Natural killer cell (primary cell): ENCODE measurements around the gene TSPAN33. TPM values are rescaled to one million over a fixed set of nuclear protein-coding genes. Genes with fewer than 3 reads are reported as not detected.

ENCODE experiments used
- ATAC-seq, 3 donors: fragments of 150-1000 bp in 2 of 3; fragments of 200-7000 bp in 1 of 3; cut with Tn5 transposase; 1 replicate in 1 of 3; 2 replicates in 2 of 3; pipeline ENCODE4 v1.10.0; 2021; ENCODE audit warnings: mild to moderate bottlenecking in 2 of 3, moderate library complexity in 2 of 3
- DNase-seq, 2 donors: peaks; one replicate each; pipeline versions ENCODE4 v3.0.0 to v3.0.0-alpha.2; 2013 to 2021; ENCODE audit warnings: mixed read lengths in 1 of 2
- H3K27ac ChIP-seq: one replicate; pipeline ENCODE4 v1.5.1; 2013; ENCODE audit warnings: mild to moderate bottlenecking, low read length
- H3K27me3 ChIP-seq: one replicate; pipeline ENCODE4 v1.6.1; 2013; ENCODE audit warnings: low read length; ENCODE audit not compliant: control insufficient read depth, insufficient read depth
- H3K36me3 ChIP-seq: one replicate; pipeline ENCODE4 v1.6.1; 2013; ENCODE audit warnings: low read length; ENCODE audit not compliant: control insufficient read depth, insufficient read depth
- H3K4me1 ChIP-seq: one replicate; pipeline ENCODE4 v1.6.1; 2013; ENCODE audit warnings: low read length; ENCODE audit not compliant: control insufficient read depth, insufficient read depth
- H3K4me3 ChIP-seq: one replicate; pipeline ENCODE4 v1.5.1; 2013; ENCODE audit warnings: low read length
- H3K9me3 ChIP-seq: one replicate; pipeline ENCODE4 v1.6.1; 2013; ENCODE audit warnings: low read length; ENCODE audit not compliant: control insufficient read depth, insufficient read depth
- H3K27ac Mint-ChIP-seq, 2 donors: one replicate each; pipeline ENCODE4 v1.8.0; 2022; ENCODE audit warnings: mild to moderate bottlenecking in 2 of 2, mixed read lengths in 2 of 2, moderate library complexity in 1 of 2
- H3K27me3 Mint-ChIP-seq, 2 donors: one replicate each; pipeline ENCODE4 v1.8.0; 2022; ENCODE audit warnings: low read depth in 2 of 2, mixed read lengths in 2 of 2
- H3K36me3 Mint-ChIP-seq: one replicate; pipeline ENCODE4 v1.8.0; 2022; ENCODE audit warnings: mixed read lengths
- H3K4me1 Mint-ChIP-seq, 2 donors: one replicate each; pipeline ENCODE4 v1.8.0; 2022; ENCODE audit warnings: mixed read lengths in 2 of 2
- H3K4me3 Mint-ChIP-seq: one replicate; pipeline ENCODE4 v1.8.0; 2022; ENCODE audit warnings: mild to moderate bottlenecking, moderate library complexity, mixed read lengths
- H3K9me3 Mint-ChIP-seq, 2 donors: one replicate each; pipeline ENCODE4 v1.8.0; 2022; ENCODE audit warnings: mixed read lengths in 2 of 2
- WGBS: methylation state at CpG from one replicate; pipeline ENCODE4 v1.1.7; 2013; ENCODE audit warnings: missing lambda C conversion rate; ENCODE audit not compliant: insufficient coverage; 5-methylcytosine and 5-hydroxymethylcytosine counted together
- intact Hi-C: fragments of 100-400 bp; cut with micrococcal nuclease; formaldehyde crosslinking; loops from one replicate; pipeline ENCODE4 v1.14.2; 2022
- total RNA-seq, 4 donors: library from RNA; stranded (reverse); fragments of 120-200 nt in 1 of 4; gene quantifications; one replicate each; pipeline versions ENCODE4 v1.2.3 to v1.2.4, GENCODE V29; 2013 to 2022
- TF ChIP-seq, protein P1 (sequence below): fragments of 200-600 bp; IDR thresholded peaks from one replicate; pipeline ENCODE4 v1.8.0; 2022; ENCODE audit warnings: antibody characterized with exemption

Gene TSPAN33
- total RNA-seq, 3 donors from 2014 or later (not counting 1 experiment from before 2014, with no cell fraction given): 4.0 to 7.2 (median 5.1) TPM

DNA sequence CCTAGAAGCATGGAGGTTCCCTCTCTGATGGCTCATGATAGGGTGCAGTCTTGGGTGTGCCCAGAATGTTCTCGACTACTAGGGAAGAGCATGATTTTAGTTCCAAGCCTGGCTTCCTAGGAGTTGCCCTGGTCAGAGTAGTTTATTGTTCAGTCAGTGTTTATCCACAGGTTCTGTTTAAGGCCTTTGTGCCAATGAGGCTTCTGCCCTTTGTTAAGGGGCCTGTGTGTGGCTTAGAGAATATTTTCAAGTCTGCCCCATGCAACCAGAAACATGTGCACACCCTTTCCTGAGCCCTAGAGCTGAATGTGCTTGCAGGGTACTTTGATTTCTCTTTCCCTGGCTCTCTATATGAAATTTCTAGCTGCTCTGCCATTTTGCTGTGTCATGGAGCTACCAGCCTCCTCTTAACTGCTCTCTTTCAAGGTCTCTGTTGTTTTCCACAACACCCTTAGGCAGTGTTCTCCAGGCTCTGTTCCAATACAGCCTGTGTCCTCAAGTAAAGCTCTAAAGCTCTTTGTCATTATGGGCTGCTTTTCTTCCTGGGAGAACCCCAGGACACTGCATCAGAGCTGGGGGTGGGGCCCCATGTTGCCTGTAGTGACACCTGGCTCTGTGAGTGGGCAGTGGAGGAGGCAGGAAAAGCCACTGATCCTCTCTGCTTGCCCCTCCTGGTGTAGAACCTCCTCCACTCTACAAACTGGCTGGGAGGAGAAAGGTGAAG is 34.1 kb upstream of the TSPAN33 start:
- Mint-ChIP-seq H3K36me3 (no peaks in the 10 kb centered on the region), H3K4me1 (no peaks in the 10 kb centered on the region), H3K4me3 (no peak overlapping the region), H3K27ac (no peak overlapping the region), H3K9me3 (no peaks in the 10 kb centered on the region), H3K27me3 (no peaks in the 10 kb centered on the region)
- Histone ChIP-seq H3K4me1 (no peaks in the 10 kb centered on the region), H3K9me3 (no peaks in the 10 kb centered on the region), H3K27me3 (no peaks in the 10 kb centered on the region), H3K27ac (no peak overlapping the region), H3K4me3 (no peak overlapping the region), H3K36me3 (no peaks in the 10 kb centered on the region)
- no peak for ATAC-seq
- intact Hi-C loops: no loop called here
- TF ChIP-seq, protein P1, sequence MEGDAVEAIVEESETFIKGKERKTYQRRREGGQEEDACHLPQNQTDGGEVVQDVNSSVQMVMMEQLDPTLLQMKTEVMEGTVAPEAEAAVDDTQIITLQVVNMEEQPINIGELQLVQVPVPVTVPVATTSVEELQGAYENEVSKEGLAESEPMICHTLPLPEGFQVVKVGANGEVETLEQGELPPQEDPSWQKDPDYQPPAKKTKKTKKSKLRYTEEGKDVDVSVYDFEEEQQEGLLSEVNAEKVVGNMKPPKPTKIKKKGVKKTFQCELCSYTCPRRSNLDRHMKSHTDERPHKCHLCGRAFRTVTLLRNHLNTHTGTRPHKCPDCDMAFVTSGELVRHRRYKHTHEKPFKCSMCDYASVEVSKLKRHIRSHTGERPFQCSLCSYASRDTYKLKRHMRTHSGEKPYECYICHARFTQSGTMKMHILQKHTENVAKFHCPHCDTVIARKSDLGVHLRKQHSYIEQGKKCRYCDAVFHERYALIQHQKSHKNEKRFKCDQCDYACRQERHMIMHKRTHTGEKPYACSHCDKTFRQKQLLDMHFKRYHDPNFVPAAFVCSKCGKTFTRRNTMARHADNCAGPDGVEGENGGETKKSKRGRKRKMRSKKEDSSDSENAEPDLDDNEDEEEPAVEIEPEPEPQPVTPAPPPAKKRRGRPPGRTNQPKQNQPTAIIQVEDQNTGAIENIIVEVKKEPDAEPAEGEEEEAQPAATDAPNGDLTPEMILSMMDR: no peak
- 100% methylated on average over 1 of the region's 1 CpG for WGBS
- DNase-seq: no peak

DNA sequence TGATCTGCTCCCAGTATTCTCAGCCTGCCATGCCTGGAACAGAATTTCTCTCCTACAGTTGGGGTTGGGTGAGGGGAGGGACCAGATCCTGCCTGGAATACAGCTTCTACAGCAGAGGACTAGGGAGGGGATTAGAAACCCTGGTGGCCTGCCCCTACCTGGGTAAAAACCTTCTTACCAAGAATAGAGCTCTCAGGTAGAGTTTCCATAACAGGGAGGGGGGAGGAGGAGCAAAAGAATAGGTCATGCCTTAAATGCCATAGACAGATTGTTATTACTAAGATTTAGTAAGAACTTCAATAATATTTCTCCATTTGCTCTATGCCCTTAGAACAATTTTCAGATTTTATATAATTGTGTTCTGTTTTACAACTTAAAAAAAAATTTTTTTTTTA is 33.5 kb upstream of the TSPAN33 start:
- no peaks in the 10 kb centered on the region for H3K36me3 Mint-ChIP-seq
- no peaks in the 10 kb centered on the region for H3K36me3 ChIP-seq
- H3K27me3 ChIP-seq: no peaks in the 10 kb centered on the region
- DNase-seq (no peak), ATAC-seq (no peak)
- no peaks in the 10 kb centered on the region for H3K4me1 ChIP-seq
- H3K9me3 ChIP-seq: no peaks in the 10 kb centered on the region
- H3K27ac Mint-ChIP-seq: no peak overlapping the region
- no peaks in the 10 kb centered on the region for H3K9me3 Mint-ChIP-seq
- no peak overlapping the region for H3K4me3 Mint-ChIP-seq
- intact Hi-C loops: no loop called here
- no peaks in the 10 kb centered on the region for H3K4me1 Mint-ChIP-seq
- TF ChIP-seq, protein P1: no peak
- no peak overlapping the region for H3K4me3 ChIP-seq
- H3K27ac ChIP-seq: no peak overlapping the region
- H3K27me3 Mint-ChIP-seq: no peaks in the 10 kb centered on the region

DNA sequence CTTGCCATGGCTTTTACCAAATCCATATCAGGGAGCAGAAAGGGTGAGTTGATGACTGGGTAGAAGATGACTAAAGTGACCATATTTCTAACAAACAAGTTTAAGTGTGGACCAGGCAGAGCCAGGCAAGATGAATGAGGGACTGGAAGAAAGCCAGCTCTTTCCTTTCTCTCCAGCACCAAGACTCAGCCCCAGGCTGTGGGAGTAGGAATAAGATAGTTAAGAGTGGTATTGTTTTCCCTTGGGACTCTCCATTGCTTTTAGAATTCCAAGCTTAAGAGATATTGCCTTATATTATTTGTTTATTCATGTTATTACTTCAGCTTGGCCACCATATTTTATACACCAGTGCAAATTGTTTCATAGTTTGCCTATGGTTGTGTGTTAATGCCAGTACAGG is 28.8 kb upstream of the TSPAN33 start:
- H3K4me3 ChIP-seq: no peak overlapping the region
- no peaks in the 10 kb centered on the region for H3K4me1 Mint-ChIP-seq
- H3K27me3 ChIP-seq: no peaks in the 10 kb centered on the region
- TF ChIP-seq, protein P1: no peak
- no peaks in the 10 kb centered on the region for H3K4me1 ChIP-seq
- H3K9me3 ChIP-seq: peaks cover 2% of the 10 kb centered on the region
- H3K27ac ChIP-seq: no peak overlapping the region
- H3K36me3 Mint-ChIP-seq: no peaks in the 10 kb centered on the region
- no peak for DNase-seq
- no peaks in the 10 kb centered on the region for H3K9me3 Mint-ChIP-seq
- ATAC-seq: no peak
- no peaks in the 10 kb centered on the region for H3K36me3 ChIP-seq
- intact Hi-C loops: no loop called here
- H3K4me3 Mint-ChIP-seq: no peak overlapping the region
- H3K27me3 Mint-ChIP-seq: peaks cover 6 to 11% of the 10 kb centered on the region in 2 donors
- no peak overlapping the region for H3K27ac Mint-ChIP-seq

DNA sequence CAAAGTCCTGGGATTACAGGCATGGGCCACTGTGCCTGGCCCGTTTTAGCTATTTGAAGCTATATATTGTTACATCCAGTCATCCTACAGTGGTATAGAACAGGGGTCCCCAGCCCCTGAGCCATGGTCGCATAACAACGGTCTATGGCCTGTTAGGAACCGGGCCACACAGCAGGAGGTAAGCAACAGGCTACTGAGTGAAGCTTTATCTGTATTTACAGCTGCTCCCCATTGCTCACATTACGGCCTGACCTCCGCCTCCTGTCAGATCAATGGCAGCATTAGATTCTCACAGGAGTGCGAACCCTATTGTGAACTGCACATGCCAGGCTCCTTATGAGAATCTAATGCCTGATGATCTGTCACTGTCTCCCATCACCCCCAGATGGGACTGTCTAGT is 26.3 kb upstream of the TSPAN33 start:
- no peak for DNase-seq
- intact Hi-C loops: no loop called here
- H3K36me3 Mint-ChIP-seq: no peaks in the 10 kb centered on the region
- H3K27ac Mint-ChIP-seq: no peak overlapping the region
- Histone ChIP-seq H3K4me3 (no peak overlapping the region), H3K27ac (no peak overlapping the region), H3K27me3 (no peaks in the 10 kb centered on the region), H3K4me1 (peaks cover 6% of the 10 kb centered on the region), H3K36me3 (no peaks in the 10 kb centered on the region), H3K9me3 (peaks cover 2% of the 10 kb centered on the region)
- TF ChIP-seq, protein P1: no peak
- ATAC-seq: no peak
- no peak overlapping the region for H3K4me3 Mint-ChIP-seq
- H3K4me1 Mint-ChIP-seq: no peaks in the 10 kb centered on the region
- 89% methylated on average over 7 of the region's 7 CpGs for WGBS
- H3K27me3 Mint-ChIP-seq: peaks cover 6 to 11% of the 10 kb centered on the region in 2 donors
- no peaks in the 10 kb centered on the region for H3K9me3 Mint-ChIP-seq
